ENCODE results near the gene RTP5.

DNA sequence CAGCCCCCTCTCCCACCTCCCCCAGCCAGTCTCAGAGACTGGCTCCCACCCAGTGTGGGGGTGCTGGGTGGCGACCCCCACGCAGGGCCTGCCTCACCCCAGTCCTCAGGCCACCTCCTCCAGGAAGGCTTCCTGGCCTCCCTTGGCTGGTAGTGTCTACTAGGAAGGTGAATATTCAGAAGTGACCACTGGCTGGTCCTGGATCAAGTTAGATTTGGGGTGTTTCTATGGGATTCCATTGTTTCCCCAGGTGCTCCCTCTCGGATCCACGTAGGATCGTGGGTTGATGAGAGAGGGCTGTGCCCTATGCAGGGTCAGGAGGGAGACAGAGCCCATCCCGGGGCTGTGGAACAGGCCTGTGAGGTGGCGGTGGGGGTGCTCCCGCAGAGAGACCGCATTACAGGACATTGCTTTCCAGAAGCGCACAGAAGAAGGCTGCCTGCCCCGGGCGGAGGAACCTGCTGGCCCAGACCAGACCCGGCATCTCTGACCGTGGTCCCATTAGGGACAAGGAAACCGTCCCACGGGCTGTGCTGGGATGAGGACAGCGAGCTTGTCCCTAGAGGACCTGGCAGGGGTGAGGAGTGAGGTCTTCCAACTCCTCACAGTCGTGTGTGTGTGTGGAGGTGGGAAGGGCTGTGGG is 14.2 kb upstream of the RTP5 start:
- TF ChIP-seq CTCF (IDR thresholded peaks at IDR 0.05; ENCODE audit: insufficient read depth, low read length, poor library complexity, severe bottlenecking): no peak
- TF ChIP-seq EZH2phosphoT487 (conservative IDR thresholded peaks at IDR 0.05; ENCODE audit: low read length): no peak
